Neural cell (in vitro differentiated cells): ENCODE data around the gene CCR6. TPM values are rescaled to one million over a fixed set of nuclear protein-coding genes. Genes with fewer than 3 reads are reported as not detected.

Experiments
- H2AFZ ChIP-seq: fragments of 200-600, 300-800 bp; sonication (generic), shearing (Covaris generic); 2 replicates; pipeline ENCODE4 v1.6.0; 2014; ENCODE audit warnings: low read depth, mild to moderate bottlenecking, antibody characterized with exemption, low read length, moderate library complexity
- H3F3A ChIP-seq: fragments of 200-600 bp; shearing (Covaris generic); 2 replicates; pipeline ENCODE4 v1.6.1; 2016; ENCODE audit warnings: mild to moderate bottlenecking, moderate library complexity, mixed read lengths, antibody characterized with exemption, low read length; ENCODE audit not compliant: insufficient read depth, poor library complexity, severe bottlenecking
- H3K27ac ChIP-seq: fragments of 200-600, 300-800 bp; sonication (generic), shearing (Covaris generic); 2 replicates; pipeline ENCODE4 v1.5.1; 2014; ENCODE audit warnings: mild to moderate bottlenecking, low read length, moderate library complexity
- H3K27me3 ChIP-seq: fragments of 300-800, 200-600 bp; sonication (generic), shearing (Covaris generic); 2 replicates; pipeline ENCODE4 v1.6.0; 2014; ENCODE audit warnings: mild to moderate bottlenecking, low read depth, low read length, moderate library complexity; ENCODE audit not compliant: insufficient read depth
- H3K36me3 ChIP-seq: fragments of 300-800, 200-600 bp; sonication (generic), shearing (Covaris generic); 2 replicates; pipeline ENCODE4 v1.5.1; 2014; ENCODE audit warnings: mild to moderate bottlenecking, antibody characterized with exemption, low read length, moderate library complexity; ENCODE audit not compliant: insufficient read depth
- H3K4me2 ChIP-seq: fragments of 300-800, 200-600 bp; sonication (generic), shearing (Covaris generic); 2 replicates; pipeline ENCODE4 v1.6.0; 2014; ENCODE audit warnings: mild to moderate bottlenecking, low read length
- H3K4me3 ChIP-seq: fragments of 300-800, 200-600 bp; sonication (generic), shearing (Covaris generic); 2 replicates; pipeline ENCODE4 v1.5.1; 2014; ENCODE audit warnings: mild to moderate bottlenecking, low read length, moderate library complexity
- H3K79me2 ChIP-seq: fragments of 200-600 bp; shearing (Covaris generic); replicated peaks from 2 replicates; pipeline ENCODE4 v1.6.0; 2014; ENCODE audit warnings: mild to moderate bottlenecking, low read length, moderate library complexity; ENCODE audit not compliant: insufficient read depth
- H3K9ac ChIP-seq: fragments of 300-800, 200-600 bp; sonication (generic), shearing (Covaris generic); 2 replicates; pipeline ENCODE4 v1.6.1; 2016; ENCODE audit warnings: mild to moderate bottlenecking, low read length, mixed read lengths
- H3K9me2 ChIP-seq: fragments of 200-600 bp; shearing (Covaris generic); 2 replicates; pipeline ENCODE4 v1.6.1; 2016; ENCODE audit warnings: mild to moderate bottlenecking, low read length, mixed read lengths; ENCODE audit not compliant: insufficient read depth
- H3K9me3 ChIP-seq: fragments of 200-600, 300-800 bp; sonication (generic), shearing (Covaris generic); 2 replicates; pipeline ENCODE4 v1.6.1; 2016; ENCODE audit warnings: mild to moderate bottlenecking, mixed run types, low read length, moderate library complexity, mixed read lengths
- H4K20me1 ChIP-seq: fragments of 200-600 bp; shearing (Covaris generic); 2 replicates; pipeline ENCODE4 v1.6.1; 2016; ENCODE audit warnings: mild to moderate bottlenecking, mixed run types; ENCODE audit not compliant: insufficient read depth
- EP300 ChIP-seq: fragments of 450-650 bp; conservative IDR thresholded peaks from 2 replicates; pipeline ENCODE4 v1.6.1; 2014; ENCODE audit warnings: antibody characterized with exemption, mild to moderate bottlenecking, moderate library complexity; ENCODE audit not compliant: poor library complexity, severe bottlenecking
- EZH2 ChIP-seq: fragments of 200-600, 300-800 bp; shearing (Covaris generic), sonication (generic); IDR thresholded peaks from 2 replicates; pipeline ENCODE4 v1.6.1; 2014; ENCODE audit warnings: antibody characterized with exemption, low read length, borderline replicate concordance, mild to moderate bottlenecking; ENCODE audit not compliant: insufficient read depth, poor library complexity, severe bottlenecking
- MXI1 ChIP-seq: fragments of 450-650 bp; conservative IDR thresholded peaks from 2 replicates; pipeline ENCODE4 v1.6.1; 2014; ENCODE audit warnings: antibody characterized with exemption, mild to moderate bottlenecking; ENCODE audit not compliant: poor library complexity, severe bottlenecking
- POLR2AphosphoS5 ChIP-seq: IDR thresholded peaks from 2 replicates; pipeline ENCODE4 v1.6.1; 2012
- RAD21 ChIP-seq: fragments of 450-650 bp; conservative IDR thresholded peaks from 2 replicates; pipeline ENCODE4 v1.6.1; 2014; ENCODE audit warnings: antibody characterized with exemption, mild to moderate bottlenecking, moderate library complexity
- SMC3 ChIP-seq: fragments of 450-650 bp; conservative IDR thresholded peaks from 2 replicates; pipeline ENCODE4 v1.6.1; 2014; ENCODE audit warnings: antibody characterized with exemption, mild to moderate bottlenecking, moderate library complexity; ENCODE audit not compliant: poor library complexity
- TAF1 ChIP-seq: IDR thresholded peaks from 2 replicates; pipeline ENCODE4 v1.6.1; 2012; ENCODE audit warnings: low read depth
- polyA plus RNA-seq: library from polyadenylated mRNA; depleted of rRNA; stranded (reverse); fragments of >200 nt; gene quantifications from 2 replicates; pipeline ENCODE4 v1.2.3, GENCODE V29; 2014
- TF ChIP-seq, protein P1 (sequence below): IDR thresholded peaks from 2 replicates; pipeline ENCODE4 v1.6.1; 2012; ENCODE audit warnings: borderline replicate concordance
- TF ChIP-seq, protein P2 (sequence below): fragments of 450-650 bp; IDR thresholded peaks from 2 replicates; pipeline ENCODE4 v1.5.1; 2014; ENCODE audit warnings: antibody characterized with exemption, mild to moderate bottlenecking, moderate library complexity; ENCODE audit not compliant: poor library complexity, severe bottlenecking

Gene CCR6
- polyA plus RNA-seq, 1 donor from 2014 or later = not detected

DNA sequence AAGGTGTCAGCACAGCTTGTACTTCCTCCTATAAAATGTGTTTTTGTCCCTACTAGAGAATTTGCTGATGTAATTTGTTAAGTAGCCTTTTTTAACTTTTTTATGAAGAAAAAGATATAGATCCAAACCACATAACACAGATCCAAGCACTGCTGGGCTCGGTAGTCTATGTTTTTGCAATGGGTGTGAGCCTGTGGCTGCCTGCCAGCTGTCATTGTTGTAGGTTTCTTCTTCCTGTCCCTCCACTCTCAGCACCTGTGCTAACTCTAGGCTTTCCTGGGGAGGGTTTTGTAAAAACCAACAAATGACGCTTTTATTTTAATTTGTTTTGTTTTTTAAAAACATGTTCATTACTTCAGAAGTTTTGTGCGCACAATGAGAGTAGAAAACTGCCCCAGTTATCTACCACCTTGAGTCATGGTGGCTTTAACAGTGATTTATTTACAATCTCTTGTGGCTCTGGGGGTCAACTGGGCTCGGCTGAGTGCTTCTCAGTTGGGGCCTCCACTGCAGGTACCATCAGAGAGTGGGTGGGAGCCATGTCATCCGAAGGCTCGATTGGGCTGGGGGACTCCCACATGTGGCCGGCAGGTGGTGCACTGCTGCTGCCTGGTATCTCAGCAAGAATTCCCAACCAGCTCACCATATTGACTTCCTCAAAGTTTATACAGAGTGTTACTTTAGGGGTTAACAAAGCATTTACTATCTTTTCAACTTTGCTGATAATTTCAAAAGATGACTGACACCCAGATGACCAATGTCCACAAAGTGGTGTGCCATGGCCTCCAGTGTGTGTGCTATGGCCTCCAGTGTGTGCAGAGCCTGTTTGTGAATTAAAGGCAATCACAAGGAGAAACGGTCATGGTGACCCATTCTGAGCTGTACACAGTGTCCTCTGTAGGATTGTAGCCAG lies 3.0 kb upstream of the CCR6 start:
- H3K9me3 ChIP-seq = no peaks in the 10 kb centered on the region
- TF ChIP-seq SMC3 (no peak), EZH2 (no peak), TAF1 (no peak), RAD21 (no peak), POLR2AphosphoS5 (no peak), EP300 (no peak), MXI1 (no peak)
- TF ChIP-seq, protein P1, sequence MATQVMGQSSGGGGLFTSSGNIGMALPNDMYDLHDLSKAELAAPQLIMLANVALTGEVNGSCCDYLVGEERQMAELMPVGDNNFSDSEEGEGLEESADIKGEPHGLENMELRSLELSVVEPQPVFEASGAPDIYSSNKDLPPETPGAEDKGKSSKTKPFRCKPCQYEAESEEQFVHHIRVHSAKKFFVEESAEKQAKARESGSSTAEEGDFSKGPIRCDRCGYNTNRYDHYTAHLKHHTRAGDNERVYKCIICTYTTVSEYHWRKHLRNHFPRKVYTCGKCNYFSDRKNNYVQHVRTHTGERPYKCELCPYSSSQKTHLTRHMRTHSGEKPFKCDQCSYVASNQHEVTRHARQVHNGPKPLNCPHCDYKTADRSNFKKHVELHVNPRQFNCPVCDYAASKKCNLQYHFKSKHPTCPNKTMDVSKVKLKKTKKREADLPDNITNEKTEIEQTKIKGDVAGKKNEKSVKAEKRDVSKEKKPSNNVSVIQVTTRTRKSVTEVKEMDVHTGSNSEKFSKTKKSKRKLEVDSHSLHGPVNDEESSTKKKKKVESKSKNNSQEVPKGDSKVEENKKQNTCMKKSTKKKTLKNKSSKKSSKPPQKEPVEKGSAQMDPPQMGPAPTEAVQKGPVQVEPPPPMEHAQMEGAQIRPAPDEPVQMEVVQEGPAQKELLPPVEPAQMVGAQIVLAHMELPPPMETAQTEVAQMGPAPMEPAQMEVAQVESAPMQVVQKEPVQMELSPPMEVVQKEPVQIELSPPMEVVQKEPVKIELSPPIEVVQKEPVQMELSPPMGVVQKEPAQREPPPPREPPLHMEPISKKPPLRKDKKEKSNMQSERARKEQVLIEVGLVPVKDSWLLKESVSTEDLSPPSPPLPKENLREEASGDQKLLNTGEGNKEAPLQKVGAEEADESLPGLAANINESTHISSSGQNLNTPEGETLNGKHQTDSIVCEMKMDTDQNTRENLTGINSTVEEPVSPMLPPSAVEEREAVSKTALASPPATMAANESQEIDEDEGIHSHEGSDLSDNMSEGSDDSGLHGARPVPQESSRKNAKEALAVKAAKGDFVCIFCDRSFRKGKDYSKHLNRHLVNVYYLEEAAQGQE = no peak
- TF ChIP-seq, protein P2, sequence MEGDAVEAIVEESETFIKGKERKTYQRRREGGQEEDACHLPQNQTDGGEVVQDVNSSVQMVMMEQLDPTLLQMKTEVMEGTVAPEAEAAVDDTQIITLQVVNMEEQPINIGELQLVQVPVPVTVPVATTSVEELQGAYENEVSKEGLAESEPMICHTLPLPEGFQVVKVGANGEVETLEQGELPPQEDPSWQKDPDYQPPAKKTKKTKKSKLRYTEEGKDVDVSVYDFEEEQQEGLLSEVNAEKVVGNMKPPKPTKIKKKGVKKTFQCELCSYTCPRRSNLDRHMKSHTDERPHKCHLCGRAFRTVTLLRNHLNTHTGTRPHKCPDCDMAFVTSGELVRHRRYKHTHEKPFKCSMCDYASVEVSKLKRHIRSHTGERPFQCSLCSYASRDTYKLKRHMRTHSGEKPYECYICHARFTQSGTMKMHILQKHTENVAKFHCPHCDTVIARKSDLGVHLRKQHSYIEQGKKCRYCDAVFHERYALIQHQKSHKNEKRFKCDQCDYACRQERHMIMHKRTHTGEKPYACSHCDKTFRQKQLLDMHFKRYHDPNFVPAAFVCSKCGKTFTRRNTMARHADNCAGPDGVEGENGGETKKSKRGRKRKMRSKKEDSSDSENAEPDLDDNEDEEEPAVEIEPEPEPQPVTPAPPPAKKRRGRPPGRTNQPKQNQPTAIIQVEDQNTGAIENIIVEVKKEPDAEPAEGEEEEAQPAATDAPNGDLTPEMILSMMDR = no peak
- H3F3A ChIP-seq = no peaks in the 10 kb centered on the region
- H3K9ac ChIP-seq = no peak overlapping the region
- H4K20me1 ChIP-seq = no peaks in the 10 kb centered on the region
- no peaks in the 10 kb centered on the region for H3K36me3 ChIP-seq
- H3K79me2 ChIP-seq = no peaks in the 10 kb centered on the region
- no peak overlapping the region for H3K27ac ChIP-seq
- no peak overlapping the region for H3K4me2 ChIP-seq
- no peaks in the 10 kb centered on the region for H3K27me3 ChIP-seq
- H2AFZ ChIP-seq = no peak overlapping the region
- no peak overlapping the region for H3K4me3 ChIP-seq
- H3K9me2 ChIP-seq = no peaks in the 10 kb centered on the region

DNA sequence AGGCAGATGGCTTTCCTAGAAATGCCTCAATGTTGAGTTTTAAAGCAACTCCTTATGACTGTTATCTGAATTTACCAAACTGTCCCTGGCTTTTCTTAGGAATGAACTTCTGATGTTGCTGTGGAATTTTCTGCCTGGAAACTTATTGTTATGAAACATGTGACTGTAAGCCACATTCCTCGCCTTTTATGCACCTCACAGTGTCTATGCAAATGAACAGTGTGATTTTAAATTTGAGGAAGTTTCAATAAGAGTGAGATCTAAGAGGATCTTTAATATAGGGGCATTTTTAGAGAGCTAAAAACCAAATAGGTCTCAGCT lies 2.4 kb upstream of the CCR6 start:
- Histone ChIP-seq H3K4me2 (no peak overlapping the region), H3K9me3 (no peaks in the 10 kb centered on the region), H3K4me3 (no peak overlapping the region), H3K9me2 (no peaks in the 10 kb centered on the region), H3K36me3 (no peaks in the 10 kb centered on the region), H3K27me3 (no peaks in the 10 kb centered on the region), H2AFZ (no peak overlapping the region), H3K9ac (no peak overlapping the region), H3F3A (no peaks in the 10 kb centered on the region), H3K79me2 (no peaks in the 10 kb centered on the region), H4K20me1 (no peaks in the 10 kb centered on the region), H3K27ac (no peak overlapping the region)
- TF ChIP-seq POLR2AphosphoS5 (no peak), EP300 (no peak), EZH2 (no peak), TAF1 (no peak), SMC3 (no peak), MXI1 (no peak), RAD21 (no peak)
- TF ChIP-seq, protein P2 = no peak
- TF ChIP-seq, protein P1 = no peak
